Activated CD4-positive, alpha-beta T cell treated with anti-CD3 and anti-CD28 coated beads, Interleukin-2, amount 50 U/mL, for 1 hour (primary cell): ENCODE measurements around the gene LIPA.
"Not testable (repeated sequence)": the region's sequence is repeated elsewhere in the genome, so short reads cannot be mapped to it uniquely, and the experiment has no call there.

Experiments used
- DNase-seq: peaks from one replicate; pipeline ENCODE4 v3.0.0-alpha.2; 2020

The LIPA gene

GRCh38 chr10:89207181-89207800 lies 44.3 kb downstream of the LIPA start, which contains the start of gene CH25H:
TSS of gene CH25H (minus strand) at chr10:89207317. CDS start at chr10:89207292, 25 bp downstream.
- peak; percentile 38 for DNase-seq

- peak; percentile 32 for DNase-seq
These were observed 45.0 kb downstream of the LIPA start for GRCh38 chr10:89206402-89207180.

DNA sequence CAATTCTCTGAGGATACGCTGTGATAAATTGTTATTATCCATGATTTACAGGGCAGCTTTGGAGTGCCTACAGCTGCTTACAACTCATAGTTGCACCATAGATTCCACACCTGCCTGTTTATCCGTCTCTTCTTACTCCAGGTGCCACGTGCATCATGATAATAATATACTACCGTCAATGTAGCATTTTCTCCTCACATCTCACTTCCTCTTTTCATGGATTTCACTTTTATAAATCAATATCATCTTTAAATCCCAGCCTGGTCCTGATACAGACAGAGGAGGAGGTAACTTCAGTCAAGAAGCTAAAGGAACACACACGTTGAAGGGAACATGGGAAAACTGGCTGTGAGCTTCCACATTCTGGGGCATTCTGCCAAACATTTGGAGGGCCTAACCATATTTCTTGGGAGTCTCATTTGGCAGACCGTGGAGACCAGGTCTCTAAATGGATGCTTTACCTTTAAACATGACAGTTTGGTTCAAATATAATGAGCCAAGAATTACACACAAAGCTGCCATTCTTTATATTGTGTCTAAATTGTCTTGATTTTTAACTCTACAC lies 46.9 kb downstream of the LIPA start:
- DNase-seq, result no peak

DNA sequence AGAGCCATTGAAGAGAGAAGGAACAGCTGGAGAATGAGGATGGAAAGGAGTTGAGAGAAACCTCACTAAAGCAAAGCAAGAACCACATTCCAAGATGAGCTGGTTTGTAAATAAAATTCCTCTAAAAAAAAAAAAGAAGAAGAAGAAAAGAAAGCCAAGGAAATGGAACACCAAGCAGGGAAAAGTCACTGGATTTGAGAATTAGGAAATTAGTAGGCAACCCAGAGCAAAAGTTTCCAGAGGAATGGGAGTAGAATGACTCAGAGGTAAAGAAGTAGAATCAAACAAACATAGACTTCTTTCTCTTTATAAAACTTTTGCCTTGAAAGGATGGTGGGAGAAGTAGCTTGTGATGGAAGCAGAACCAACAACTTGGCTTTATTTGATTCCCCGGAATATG lies 48.3 kb downstream of the LIPA start:
- DNase-seq, result no peak

DNA sequence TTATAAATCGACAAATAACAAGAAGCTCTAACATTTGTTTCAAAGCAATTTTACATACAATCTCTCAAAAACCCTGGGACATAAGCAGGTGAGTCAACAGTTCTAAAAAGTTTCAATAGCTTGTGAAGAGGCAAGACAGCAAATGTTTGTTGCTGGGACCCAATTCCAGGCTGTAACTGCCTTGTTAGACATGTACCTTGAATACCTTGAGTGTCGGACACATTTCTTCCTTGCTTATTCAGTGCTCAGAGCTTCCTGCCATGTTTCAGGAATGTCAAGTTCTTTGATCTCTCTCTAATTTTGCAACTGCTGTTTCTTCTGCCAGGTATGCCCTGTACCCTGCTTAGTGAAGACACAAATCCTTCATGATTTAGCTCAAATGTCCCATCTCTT lies 49.5 kb downstream of the LIPA start:
- DNase-seq, result no peak

- no peak for DNase-seq
These were observed 50.1 kb downstream of the LIPA start for GRCh38 chr10:89201345-89202032.

GRCh38 chr10:89197473-89197872 lies 54.1 kb downstream of the LIPA start:
- no peak for DNase-seq

DNA sequence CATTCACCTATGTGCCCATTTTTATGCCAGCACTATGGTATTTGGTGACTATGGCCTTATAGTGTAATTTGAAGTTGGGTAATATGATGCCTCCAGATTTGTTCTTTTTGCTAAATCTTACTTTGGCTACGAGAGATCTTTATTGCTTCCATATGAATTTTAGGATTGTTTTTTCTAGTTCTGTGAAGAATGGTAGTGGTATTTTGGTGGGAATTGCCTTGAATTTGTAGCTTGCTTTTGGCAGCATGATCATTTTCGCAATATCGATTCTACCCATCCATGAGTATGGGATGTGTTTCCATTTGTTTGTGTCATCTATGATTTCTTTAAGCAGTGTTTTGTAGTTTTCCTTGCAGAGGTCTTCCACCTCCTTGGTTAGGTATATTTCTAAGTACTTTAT lies 60.3 kb downstream of the LIPA start:
- DNase-seq, result not testable (repeated sequence)

- no peak for DNase-seq
These were observed 62.3 kb downstream of the LIPA start for GRCh38 chr10:89189211-89189734.

DNA sequence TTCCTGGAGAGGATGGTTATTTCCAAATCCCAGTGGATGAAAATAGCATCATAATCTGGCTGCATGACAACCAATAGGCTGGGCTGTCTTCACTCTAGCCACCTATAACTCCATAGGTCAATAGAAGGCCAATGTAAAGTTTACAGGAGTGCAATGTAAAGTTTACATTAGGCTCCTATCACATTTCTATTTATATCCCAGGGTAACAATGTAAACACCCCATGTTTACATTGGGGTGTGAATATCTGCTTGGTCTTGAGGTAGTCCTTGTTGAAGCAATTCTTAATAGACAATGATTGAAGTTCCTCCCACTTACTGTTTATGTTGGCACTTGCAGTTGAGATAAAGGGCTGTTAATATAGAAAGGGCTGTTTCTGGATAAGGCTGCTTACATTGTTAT lies 65.9 kb downstream of the LIPA start:
- DNase-seq, result no peak

DNA sequence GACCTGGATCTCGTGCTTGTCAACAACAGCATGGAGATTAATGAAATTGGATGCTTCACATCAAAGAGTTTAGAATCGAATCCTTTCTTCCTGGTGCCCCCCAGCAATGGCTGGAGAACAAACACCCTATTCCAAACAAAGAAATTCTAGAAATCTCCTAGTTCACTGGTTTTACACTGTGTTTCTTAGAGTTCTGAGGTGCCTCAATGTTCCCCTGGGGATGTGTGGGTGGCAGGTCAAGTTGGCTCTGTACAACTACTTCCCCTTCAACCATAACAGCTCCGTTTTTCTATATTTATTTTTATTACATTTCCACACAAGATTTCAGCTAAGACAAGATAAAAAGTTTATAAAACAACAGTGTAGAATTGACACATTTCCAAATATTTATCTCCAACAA lies 66.9 kb downstream of the LIPA start:
- no peak for DNase-seq

DNA sequence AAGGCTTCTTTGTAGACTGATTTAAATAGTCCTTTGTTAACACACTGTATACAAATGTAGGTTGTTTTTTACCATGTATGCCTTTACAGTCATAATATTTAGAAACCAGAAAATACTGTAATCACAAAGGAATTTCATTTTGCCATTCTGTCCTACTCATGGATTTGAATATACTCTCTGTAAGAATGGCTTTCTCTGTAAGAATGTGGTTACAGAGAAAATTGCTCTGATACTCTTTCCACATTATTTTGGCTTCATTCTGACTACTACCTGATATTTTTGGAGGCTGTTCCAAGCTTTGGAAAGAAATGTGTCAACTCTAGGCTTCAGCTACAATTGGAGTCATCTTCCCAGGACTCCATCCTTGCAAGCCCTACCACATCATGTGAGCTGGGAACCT lies 68.0 kb downstream of the LIPA start:
- DNase-seq, result no peak

DNA sequence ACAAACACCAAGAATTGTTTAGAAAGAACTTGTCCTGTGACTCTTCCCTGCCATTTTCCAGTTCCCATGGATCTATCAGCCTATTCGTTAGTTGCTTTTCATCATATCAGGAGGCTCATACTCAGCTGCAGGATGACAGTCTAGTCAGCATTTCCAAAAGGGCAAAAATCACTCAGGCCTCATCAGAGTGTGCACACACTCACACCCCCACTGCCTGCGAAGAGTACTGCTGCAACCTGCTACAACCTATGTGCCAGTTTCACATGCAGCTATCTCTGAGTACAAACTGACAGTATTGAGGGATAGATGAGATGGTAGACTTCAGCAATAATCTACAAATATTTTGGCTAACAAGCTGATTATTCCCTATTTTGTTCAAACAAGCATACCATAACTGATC lies 68.7 kb downstream of the LIPA start:
- DNase-seq, result no peak

DNA sequence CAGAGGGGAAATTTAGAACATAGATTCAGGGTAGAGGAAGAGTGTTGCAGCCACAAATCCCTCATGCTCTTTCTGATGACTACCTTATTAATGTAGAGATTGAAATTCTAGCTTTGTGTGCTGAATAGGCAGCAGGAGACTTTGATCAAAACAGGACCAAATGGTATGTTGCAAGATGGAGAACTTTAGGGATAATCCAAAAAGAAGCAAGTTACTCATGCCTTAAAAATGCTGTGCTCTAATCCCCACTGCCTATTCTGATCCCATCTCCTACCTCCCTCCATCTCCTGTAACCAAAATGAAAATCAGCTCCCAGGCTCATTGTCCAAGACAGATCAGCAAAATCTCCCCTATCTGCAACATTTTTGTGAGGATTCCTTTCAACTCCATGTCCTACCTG lies 75.8 kb downstream of the LIPA start:
- DNase-seq, result no peak

DNA sequence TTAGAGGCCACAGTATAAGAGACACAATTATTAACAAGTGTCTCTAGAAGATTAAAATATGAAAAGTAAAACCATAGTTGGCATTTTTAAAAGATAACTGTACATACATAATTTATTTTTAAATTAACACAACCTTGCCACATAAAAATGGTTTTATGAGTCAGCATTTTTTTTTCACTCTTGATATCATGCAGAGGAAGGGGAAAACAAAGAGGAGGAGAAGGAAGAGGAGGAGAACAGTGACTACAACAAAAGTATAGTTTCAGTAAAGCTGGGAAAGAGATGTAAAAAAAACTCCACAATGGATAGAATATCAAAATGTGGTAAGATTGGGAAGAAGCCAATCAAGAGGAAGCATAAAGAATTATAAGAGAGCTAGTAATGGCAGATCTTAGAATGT lies 78.5 kb downstream of the LIPA start:
- no peak for DNase-seq

DNA sequence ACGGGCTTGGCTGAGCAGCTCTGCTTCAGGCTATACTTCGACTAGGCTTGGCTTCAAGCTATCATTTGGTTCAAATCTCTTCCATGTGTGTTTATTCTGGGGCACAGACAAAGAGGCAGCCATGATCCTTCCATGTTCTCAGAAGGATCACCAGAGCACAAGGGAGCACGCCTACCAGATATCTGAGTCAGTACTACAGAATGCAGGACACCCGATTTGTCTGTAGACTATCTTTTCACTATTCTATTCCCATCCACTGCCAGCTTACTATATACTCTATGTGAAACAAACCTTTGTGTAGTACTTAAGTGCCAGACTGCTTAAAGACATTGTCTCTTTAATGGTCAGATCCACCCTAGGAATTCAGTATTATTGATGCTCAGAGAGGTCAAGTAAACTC lies 79.6 kb downstream of the LIPA start:
- no peak for DNase-seq

DNA sequence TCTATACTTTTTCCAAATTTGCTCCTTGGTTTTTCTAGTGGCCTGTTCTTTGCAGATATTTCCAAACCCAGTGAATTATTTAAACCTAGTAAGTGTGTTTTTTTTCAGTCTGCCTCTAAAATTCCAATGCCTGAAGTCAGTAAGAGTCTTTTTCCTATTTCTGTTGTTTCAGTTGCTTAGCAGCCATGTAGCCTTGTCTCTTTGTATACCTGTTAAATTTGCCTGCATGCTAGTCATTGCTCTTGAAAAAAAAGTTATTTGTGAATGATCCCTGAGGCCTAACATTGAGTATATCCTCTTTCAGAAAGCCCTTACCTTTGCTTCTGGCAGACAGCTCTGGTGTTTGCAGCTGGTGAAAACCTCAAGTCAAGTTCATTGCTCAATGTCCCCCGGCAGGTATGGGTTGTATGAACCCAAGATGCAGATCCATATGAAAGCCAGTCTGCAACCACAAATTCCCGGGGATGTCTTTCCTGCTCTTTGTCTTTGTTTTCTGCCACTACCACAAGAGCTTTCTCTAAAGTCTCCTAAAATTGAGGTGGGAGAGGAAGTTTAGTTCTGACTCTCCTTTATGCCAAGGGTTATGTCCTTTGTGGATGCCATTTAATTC lies 80.2 kb downstream of the LIPA start:
- no peak for DNase-seq

GRCh38 chr10:89168354-89168900 lies 83.1 kb downstream of the LIPA start:
- not testable (repeated sequence) for DNase-seq

DNA sequence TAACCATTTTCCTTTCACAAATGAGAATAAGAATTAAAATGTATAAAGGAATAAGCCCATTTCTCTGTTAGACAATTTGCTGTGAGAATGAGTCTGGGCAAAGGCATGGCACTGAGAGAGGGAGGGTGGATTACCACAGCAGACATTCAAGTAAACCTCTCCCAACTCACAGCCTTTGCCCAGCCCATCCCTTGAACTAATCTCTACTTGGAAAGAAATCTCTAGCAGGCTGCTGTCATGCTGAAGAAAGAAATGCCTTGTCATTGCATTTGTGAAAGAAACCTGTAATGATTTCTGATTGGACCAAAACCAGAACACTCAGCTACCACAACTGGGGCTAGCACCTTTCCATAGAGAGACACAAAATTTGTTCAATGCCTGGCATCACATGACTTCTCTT lies 83.7 kb downstream of the LIPA start:
- DNase-seq, result no peak

DNA sequence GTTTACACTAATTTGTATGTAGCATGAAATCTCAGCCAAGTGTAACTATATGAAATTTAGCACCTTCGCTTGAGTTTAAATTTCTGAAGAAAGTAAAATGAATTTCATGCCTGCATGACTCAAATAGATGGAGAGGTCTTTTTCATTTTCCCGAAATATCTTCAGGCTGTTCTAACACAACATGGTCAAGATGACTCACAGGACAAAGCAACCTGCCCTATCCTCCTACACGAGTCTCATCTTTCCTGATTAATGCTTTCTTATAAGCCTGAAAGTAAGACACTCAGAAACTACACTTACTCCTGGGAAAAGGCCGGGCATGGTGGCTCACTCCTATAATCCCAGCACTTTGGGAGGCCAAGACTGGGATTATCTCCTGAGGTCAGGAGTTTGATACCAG lies 85.7 kb downstream of the LIPA start:
- no peak for DNase-seq

DNA sequence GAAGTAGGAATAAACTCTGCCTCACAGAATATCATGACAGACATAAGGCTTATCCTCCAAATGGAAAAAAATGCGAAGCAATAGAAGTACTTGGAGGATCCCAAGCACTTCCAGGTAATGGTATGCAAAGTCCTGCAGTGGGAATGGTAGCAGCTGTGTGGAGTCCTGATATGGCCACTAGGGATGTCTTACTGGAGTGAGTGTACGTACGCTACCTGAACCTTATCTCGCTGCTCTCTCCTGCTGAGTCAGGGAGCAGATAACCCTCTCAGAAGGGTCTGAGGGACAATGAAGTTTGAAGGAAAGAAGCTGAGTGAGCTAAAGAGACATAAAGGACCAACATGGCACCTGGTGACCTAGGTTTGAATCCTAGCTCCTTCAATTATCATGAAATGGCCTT lies 86.7 kb downstream of the LIPA start:
- DNase-seq, result no peak

DNA sequence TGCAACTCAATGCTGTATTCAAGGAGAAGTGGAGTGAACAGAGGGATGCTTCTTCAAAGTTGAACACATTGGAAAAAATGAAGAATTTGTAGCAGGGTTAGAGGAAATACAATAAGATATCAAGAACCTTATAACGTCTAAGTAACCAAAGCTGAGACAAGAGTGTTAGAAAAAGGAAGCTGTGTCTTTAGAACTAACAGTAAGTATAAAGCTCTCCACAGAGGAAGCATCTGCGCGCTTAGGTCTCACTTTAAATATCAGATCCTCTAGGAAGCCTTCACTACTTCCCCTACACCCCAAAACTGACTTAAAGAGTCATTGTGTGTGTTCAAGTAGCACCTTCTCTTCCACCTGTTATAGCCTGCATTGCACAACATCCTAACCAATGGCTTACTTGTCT lies 87.5 kb downstream of the LIPA start:
- no peak for DNase-seq
